Endothelial cell of umbilical vein (primary cell): ENCODE measurements around the gene HBP1. TPM values are rescaled to one million over a fixed set of nuclear protein-coding genes. Genes with fewer than 3 reads are reported as not detected.

Experiments
- BruUV-seq: library from RNA; stranded (reverse); fragments of 400-500 nt; replicated peaks from 2 replicates; lab custom pipeline; 2021; lab: Mats Ljungman, UMichigan
- CTCF ChIA-PET: fragments of 300-600, 350-600 bp; sonication (Branson Sonifier 250); formaldehyde crosslinking; loops from one replicate; lab custom pipeline; 2021; ENCODE audit warnings: antibody characterized with exemption, inconsistent platforms; lab: Charles Lee
- POLR2A ChIA-PET: fragments of 300-600, 350-600 bp; sonication (Branson Sonifier 250); formaldehyde crosslinking; loops from one replicate; lab custom pipeline; 2021; ENCODE audit warnings: antibody characterized with exemption, inconsistent platforms; lab: Charles Lee
- DNase-seq: peaks from one replicate; pipeline ENCODE4 v3.0.0-alpha.2; 2011; ENCODE audit warnings: low read depth, low spot score
- FAIRE-seq: peaks from 2 replicates; lab custom pipeline; 2011; peaks lifted over from hg19 to GRCh38; lab: Jason Lieb, UNC
- H2AFZ ChIP-seq: 2 replicates; pipeline ENCODE4 v1.6.0; 2012; ENCODE audit warnings: low read depth, low read length, control low read depth, inconsistent platforms
- H3K27ac ChIP-seq: 2 replicates; pipeline ENCODE4 v1.5.1; 2011; ENCODE audit warnings: low read depth, mild to moderate bottlenecking, control low read depth, low read length, moderate library complexity; ENCODE audit not compliant: insufficient read depth
- H3K27me3 ChIP-seq, 2 experiments: 2 replicates each; pipeline versions ENCODE4 v1.6.0 to v1.6.1; 2011; ENCODE audit warnings: low read length in 2 of 2, mixed read lengths in 1 of 2; ENCODE audit not compliant: control insufficient read depth in 2 of 2, insufficient read depth in 2 of 2
- H3K36me3 ChIP-seq, 2 experiments: 2 replicates in 1 of 2; 3 replicates in 1 of 2; pipeline ENCODE4 v1.5.1; 2011; ENCODE audit warnings: low read length in 2 of 2, mild to moderate bottlenecking in 1 of 2, moderate library complexity in 1 of 2; ENCODE audit not compliant: control insufficient read depth in 2 of 2, insufficient read depth in 2 of 2; ENCODE audit errors: extremely low read depth in 1 of 2
- H3K4me1 ChIP-seq: 3 replicates; pipeline ENCODE4 v1.5.1; 2011; ENCODE audit warnings: mild to moderate bottlenecking, low read length; ENCODE audit not compliant: control insufficient read depth, insufficient read depth; ENCODE audit errors: extremely low read depth
- H3K4me2 ChIP-seq: 2 replicates; pipeline ENCODE4 v1.6.1; 2011; ENCODE audit warnings: low read length, control low read depth, mixed read lengths; ENCODE audit not compliant: insufficient read depth
- H3K4me3 ChIP-seq, 3 experiments: fragments of 200-600 bp in 1 of 3; sonication (generic), shearing (Covaris generic) in 1 of 3; replicated peaks in 1 of 3; 2 replicates each; pipeline ENCODE4 v1.5.1; 2011 to 2016; ENCODE audit warnings: control low read depth in 3 of 3, low read length in 3 of 3, mild to moderate bottlenecking in 2 of 3, inconsistent platforms in 1 of 3, low read depth in 1 of 3, moderate library complexity in 1 of 3; ENCODE audit not compliant: insufficient read depth in 1 of 3
- H3K79me2 ChIP-seq: 2 replicates; pipeline ENCODE4 v1.6.0; 2012; ENCODE audit warnings: low read length, inconsistent platforms; ENCODE audit not compliant: control insufficient read depth, insufficient read depth
- H3K9ac ChIP-seq: replicated peaks from 2 replicates; pipeline ENCODE3; 2011; ENCODE audit warnings: low read length, control low read depth; ENCODE audit not compliant: insufficient read depth; ENCODE audit errors: extremely low read depth
- H3K9me1 ChIP-seq: replicated peaks from 3 replicates; pipeline ENCODE4 v1.6.0; 2011; ENCODE audit warnings: mild to moderate bottlenecking, low read length; ENCODE audit not compliant: control insufficient read depth, insufficient read depth; ENCODE audit errors: extremely low read depth
- H3K9me3 ChIP-seq: replicated peaks from 2 replicates; pipeline ENCODE4 v1.5.1; 2012; ENCODE audit warnings: low read length, inconsistent platforms; ENCODE audit not compliant: control insufficient read depth, insufficient read depth
- H4K20me1 ChIP-seq: replicated peaks from 2 replicates; pipeline ENCODE3; 2011; ENCODE audit warnings: mild to moderate bottlenecking, low read length; ENCODE audit not compliant: control insufficient read depth, insufficient read depth; ENCODE audit errors: extremely low read depth
- CTCF ChIP-seq, 2 donors: IDR thresholded peaks; 1 replicate in 1 of 2; 2 replicates in 1 of 2; pipeline ENCODE4 v1.5.1; 2011; ENCODE audit warnings: low read length in 2 of 2, mild to moderate bottlenecking in 2 of 2, moderate library complexity in 2 of 2, control low read depth in 1 of 2, inconsistent platforms in 1 of 2, low read depth in 1 of 2; ENCODE audit not compliant: insufficient read depth in 1 of 2; ENCODE audit errors: extremely low read depth in 1 of 2
- EZH2 ChIP-seq: IDR thresholded peaks from 2 replicates; pipeline ENCODE4 v1.6.1; 2012; ENCODE audit warnings: borderline replicate concordance, low read depth, mild to moderate bottlenecking, moderate library complexity, low read length, inconsistent platforms; ENCODE audit not compliant: severe bottlenecking
- FOS ChIP-seq: IDR thresholded peaks from 2 replicates; pipeline ENCODE4 v1.6.1; 2011; ENCODE audit warnings: mild to moderate bottlenecking, low read length, moderate library complexity, borderline replicate concordance; ENCODE audit not compliant: insufficient read depth
- GATA2 ChIP-seq: IDR thresholded peaks from 2 replicates; pipeline ENCODE4 v1.7.0; 2011; ENCODE audit warnings: low read depth, mild to moderate bottlenecking, moderate library complexity, mixed read lengths, low read length; ENCODE audit not compliant: insufficient read length, insufficient read depth
- JUN ChIP-seq: IDR thresholded peaks from 2 replicates; pipeline ENCODE4 v1.6.1; 2011; ENCODE audit warnings: borderline replicate concordance, low read depth; ENCODE audit not compliant: insufficient read length, insufficient read depth
- MYC ChIP-seq: IDR thresholded peaks from one replicate; pipeline ENCODE4 v1.6.1; 2011; ENCODE audit warnings: mild to moderate bottlenecking, low read depth, low read length
- POLR2A ChIP-seq: IDR thresholded peaks from 2 replicates; pipeline ENCODE4 v1.6.1; 2012; ENCODE audit warnings: low read depth, mild to moderate bottlenecking, control low read depth, low read length
- POLR2AphosphoS5 ChIP-seq: IDR thresholded peaks from 2 replicates; pipeline ENCODE4 v1.6.1; 2012; ENCODE audit warnings: low read depth, mild to moderate bottlenecking, control low read depth, low read length, moderate library complexity; ENCODE audit not compliant: insufficient read depth
- dilution Hi-C: fragments of 300-500 bp; cut with MboI; formaldehyde crosslinking; loops from one replicate; pipeline ENCODE4 v1.15.0; 2019; ENCODE audit warnings: low sequenced_read_pairs; ENCODE audit not compliant: extremely low pct_ligation_motif_present
- intact Hi-C: fragments of 100-400 bp; cut with micrococcal nuclease; formaldehyde crosslinking; loops from one replicate; pipeline ENCODE4 v1.10.0; 2022
- polyA plus RNA-seq, 4 experiments: library from polyadenylated mRNA; depleted of rRNA in 3 of 4; stranded (reverse) in 3 of 4; unstranded in 1 of 4; fragments of >200 nt; gene quantifications; 2 replicates each; pipeline versions ENCODE4 v1.2.1 to v1.2.3, GENCODE V29; 2011 to 2012; ENCODE audit warnings: missing spikeins in 1 of 4
- total RNA-seq: library from RNA; stranded (reverse); gene quantifications from 2 replicates; pipeline ENCODE4 v1.2.3, GENCODE V29; 2021
- TF ChIP-seq, protein P1 (sequence below): IDR thresholded peaks from 2 replicates; pipeline ENCODE4 v1.6.1; 2011; ENCODE audit not compliant: insufficient read depth, insufficient read length

The HBP1 gene
- total and polyA plus RNA-seq, 2 donors (not counting 3 experiments of a cell fraction or from before 2014, with no cell fraction given) = 49.6 to 63.4 TPM

DNA sequence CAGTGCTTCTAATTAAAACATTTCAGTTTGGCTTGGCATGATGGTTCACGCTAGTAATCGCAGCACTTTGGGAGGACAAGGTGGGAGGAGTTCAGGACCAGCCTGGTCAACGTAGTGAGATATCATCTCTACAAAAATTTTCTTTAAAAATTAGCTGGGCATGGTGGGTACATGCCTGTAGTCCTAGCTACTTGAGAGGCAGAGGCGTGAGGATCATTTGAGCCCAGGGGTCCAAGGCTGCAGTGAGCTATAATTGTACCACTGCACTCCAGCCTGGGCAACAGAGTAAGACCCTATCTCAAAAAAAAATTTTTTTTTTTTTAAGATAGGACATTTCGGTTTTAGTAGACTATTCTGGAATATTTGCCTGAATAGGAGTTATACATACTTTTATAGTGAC, 12.4 kb downstream of the HBP1 start:
- Histone ChIP-seq H3K36me3 (peaks cover 3 to 9% of the 10 kb centered on the region in 2 experiments), H4K20me1 (peaks cover 3% of the 10 kb centered on the region), H3K4me1 (peaks cover 27% of the 10 kb centered on the region), H3K27me3 (no peaks in the 10 kb centered on the region), H3K9me3 (no peaks in the 10 kb centered on the region), H3K9ac (no peak overlapping the region), H3K4me2 (no peak overlapping the region), H3K79me2 (peaks cover 27% of the 10 kb centered on the region), H3K4me3 (no peak overlapping the region), H3K27ac (no peak overlapping the region), H3K9me1 (no peaks in the 10 kb centered on the region), H2AFZ (no peak overlapping the region)
- DNase-seq = no peak
- BruUV-seq = no TSS peak
- TF ChIP-seq JUN (no peak), CTCF (IDR thresholded peaks at IDR 0.05; ENCODE audit: extremely low read depth in 1 of 2, insufficient read depth in 1 of 2, low read depth in 1 of 2, low read length in 2 of 2) (no peak), POLR2AphosphoS5 (no peak), EZH2 (no peak), FOS (no peak), POLR2A (no peak), MYC (no peak), GATA2 (no peak)
- TF ChIP-seq, protein P1, sequence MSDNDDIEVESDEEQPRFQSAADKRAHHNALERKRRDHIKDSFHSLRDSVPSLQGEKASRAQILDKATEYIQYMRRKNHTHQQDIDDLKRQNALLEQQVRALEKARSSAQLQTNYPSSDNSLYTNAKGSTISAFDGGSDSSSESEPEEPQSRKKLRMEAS = no peak
- dilution Hi-C loops (no loop called here), intact Hi-C loops (no loop called here)
- FAIRE-seq = no peak
- ChIA-PET POLR2A (interaction anchor here (1.5 kb wide), 1 partner anchor 11 kb away, joined by 5 read pairs; no protein-coding TSS in a partner anchor), CTCF (interaction anchor here (1.1 to 1.7 kb wide), 5 partner anchors 8 to 32 kb away, joined by 5 to 9 read pairs (median 6); partner anchors contain the start of gene HBP1)
